ENCODE results near the gene CEP131.

Gene CEP131

DNA sequence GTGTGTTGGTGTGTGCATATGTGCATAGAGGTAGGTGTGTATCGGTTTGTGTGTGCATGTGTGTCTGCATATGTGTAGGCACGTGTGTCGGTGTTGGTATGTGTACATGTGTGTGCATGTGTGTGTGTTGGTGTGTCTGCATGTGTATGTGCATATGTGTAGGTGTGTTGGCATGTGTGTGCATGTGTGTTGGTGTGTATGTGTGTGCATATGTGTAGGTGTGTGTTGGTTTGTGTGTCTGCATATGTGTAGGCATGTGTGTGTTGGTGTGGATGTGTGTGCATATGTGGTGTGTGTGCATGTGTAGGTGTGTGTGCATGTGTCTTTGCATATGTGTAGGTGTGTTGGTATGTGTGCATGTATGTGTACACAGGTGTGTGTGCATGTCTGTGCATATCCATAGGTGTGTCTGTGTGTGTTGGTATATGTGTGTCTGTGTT lies 52.9 kb downstream of the CEP131 start:
- Histone ChIP-seq H3K4me3 (ENCODE audit: insufficient read depth, low read length, poor library complexity, severe bottlenecking) (no peak overlapping the region), H3K4me2 (ENCODE audit: low read depth, low read length, poor library complexity, severe bottlenecking) (no peak overlapping the region), H3K9me2 (replicated peaks; ENCODE audit: insufficient read depth, low read length) (no peaks in the 10 kb centered on the region), H4K20me1 (ENCODE audit: low read depth, low read length) (no peaks in the 10 kb centered on the region), H3K9ac (ENCODE audit: low read length) (no peak overlapping the region), H2AFZ (ENCODE audit: low read depth, low read length, severe bottlenecking) (no peak overlapping the region), H3K36me3 (ENCODE audit: low read length) (no peaks in the 10 kb centered on the region), H3K27ac (ENCODE audit: low read depth, low read length) (no peak overlapping the region), H3K79me2 (ENCODE audit: insufficient read depth, low read length) (no peaks in the 10 kb centered on the region), H3F3A (ENCODE audit: insufficient read depth) (no peaks in the 10 kb centered on the region), H3K9me3 (ENCODE audit: insufficient read depth, low read length) (no peaks in the 10 kb centered on the region), H3K27me3 (ENCODE audit: low read length) (no peaks in the 10 kb centered on the region)
- TF ChIP-seq EZH2phosphoT487 (conservative IDR thresholded peaks at IDR 0.05; ENCODE audit: low read length): no peak
- TF ChIP-seq, protein P1, sequence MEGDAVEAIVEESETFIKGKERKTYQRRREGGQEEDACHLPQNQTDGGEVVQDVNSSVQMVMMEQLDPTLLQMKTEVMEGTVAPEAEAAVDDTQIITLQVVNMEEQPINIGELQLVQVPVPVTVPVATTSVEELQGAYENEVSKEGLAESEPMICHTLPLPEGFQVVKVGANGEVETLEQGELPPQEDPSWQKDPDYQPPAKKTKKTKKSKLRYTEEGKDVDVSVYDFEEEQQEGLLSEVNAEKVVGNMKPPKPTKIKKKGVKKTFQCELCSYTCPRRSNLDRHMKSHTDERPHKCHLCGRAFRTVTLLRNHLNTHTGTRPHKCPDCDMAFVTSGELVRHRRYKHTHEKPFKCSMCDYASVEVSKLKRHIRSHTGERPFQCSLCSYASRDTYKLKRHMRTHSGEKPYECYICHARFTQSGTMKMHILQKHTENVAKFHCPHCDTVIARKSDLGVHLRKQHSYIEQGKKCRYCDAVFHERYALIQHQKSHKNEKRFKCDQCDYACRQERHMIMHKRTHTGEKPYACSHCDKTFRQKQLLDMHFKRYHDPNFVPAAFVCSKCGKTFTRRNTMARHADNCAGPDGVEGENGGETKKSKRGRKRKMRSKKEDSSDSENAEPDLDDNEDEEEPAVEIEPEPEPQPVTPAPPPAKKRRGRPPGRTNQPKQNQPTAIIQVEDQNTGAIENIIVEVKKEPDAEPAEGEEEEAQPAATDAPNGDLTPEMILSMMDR (IDR thresholded peaks at IDR 0.05; ENCODE audit: insufficient read depth, low read length, poor library complexity, severe bottlenecking): no peak

GRCh38 chr17:81167638-81168037 lies 55.1 kb downstream of the CEP131 start:
- Histone ChIP-seq H3K27me3 (ENCODE audit: low read length) (no peaks in the 10 kb centered on the region), H3K36me3 (ENCODE audit: low read length) (no peaks in the 10 kb centered on the region), H2AFZ (ENCODE audit: low read depth, low read length, severe bottlenecking) (no peak overlapping the region), H3K4me2 (ENCODE audit: low read depth, low read length, poor library complexity, severe bottlenecking) (no peak overlapping the region), H3F3A (ENCODE audit: insufficient read depth) (no peaks in the 10 kb centered on the region), H3K9me2 (replicated peaks; ENCODE audit: insufficient read depth, low read length) (no peaks in the 10 kb centered on the region), H3K9me3 (ENCODE audit: insufficient read depth, low read length) (no peaks in the 10 kb centered on the region), H3K9ac (ENCODE audit: low read length) (no peak overlapping the region), H3K79me2 (ENCODE audit: insufficient read depth, low read length) (no peaks in the 10 kb centered on the region), H4K20me1 (ENCODE audit: low read depth, low read length) (no peaks in the 10 kb centered on the region), H3K27ac (ENCODE audit: low read depth, low read length) (no peak overlapping the region), H3K4me3 (ENCODE audit: insufficient read depth, low read length, poor library complexity, severe bottlenecking) (no peak overlapping the region)
- no peak for TF ChIP-seq EZH2phosphoT487 (conservative IDR thresholded peaks at IDR 0.05; ENCODE audit: low read length)
- TF ChIP-seq, protein P1 (IDR thresholded peaks at IDR 0.05; ENCODE audit: insufficient read depth, low read length, poor library complexity, severe bottlenecking): no peak

- H3K9me2 ChIP-seq (replicated peaks; ENCODE audit: insufficient read depth, low read length): no peaks in the 10 kb centered on the region
- H3F3A ChIP-seq (ENCODE audit: insufficient read depth): no peaks in the 10 kb centered on the region
- no peak overlapping the region for H3K4me3 ChIP-seq (ENCODE audit: insufficient read depth, low read length, poor library complexity, severe bottlenecking)
- H3K9me3 ChIP-seq (ENCODE audit: insufficient read depth, low read length): no peaks in the 10 kb centered on the region
- H3K27ac ChIP-seq (ENCODE audit: low read depth, low read length): no peak overlapping the region
- no peak overlapping the region for H3K9ac ChIP-seq (ENCODE audit: low read length)
- H4K20me1 ChIP-seq (ENCODE audit: low read depth, low read length): no peaks in the 10 kb centered on the region
- no peaks in the 10 kb centered on the region for H3K36me3 ChIP-seq (ENCODE audit: low read length)
- TF ChIP-seq, protein P1 (IDR thresholded peaks at IDR 0.05; ENCODE audit: insufficient read depth, low read length, poor library complexity, severe bottlenecking): no peak
- no peak for TF ChIP-seq EZH2phosphoT487 (conservative IDR thresholded peaks at IDR 0.05; ENCODE audit: low read length)
- no peaks in the 10 kb centered on the region for H3K27me3 ChIP-seq (ENCODE audit: low read length)
- H2AFZ ChIP-seq (ENCODE audit: low read depth, low read length, severe bottlenecking): no peak overlapping the region
- no peaks in the 10 kb centered on the region for H3K79me2 ChIP-seq (ENCODE audit: insufficient read depth, low read length)
- H3K4me2 ChIP-seq (ENCODE audit: low read depth, low read length, poor library complexity, severe bottlenecking): no peak overlapping the region
Observed at GRCh38 chr17:81167194-81167524, 55.6 kb downstream of the CEP131 start.

Measured in SU-DHL-6 (cell line).